Hypothalamus (tissue), 51 donors: ENCODE measurements around the gene ASB16.

ENCODE experiments used
- DNase-seq, 51 donors: peaks; one replicate each; lab custom pipeline; 2025; lab: John Stamatoyannopoulos, UW

The ASB16 gene

GRCh38 chr17:44205962-44206824 is 35.7 kb downstream of the ASB16 start:
- DNase-seq: no peak

DNA sequence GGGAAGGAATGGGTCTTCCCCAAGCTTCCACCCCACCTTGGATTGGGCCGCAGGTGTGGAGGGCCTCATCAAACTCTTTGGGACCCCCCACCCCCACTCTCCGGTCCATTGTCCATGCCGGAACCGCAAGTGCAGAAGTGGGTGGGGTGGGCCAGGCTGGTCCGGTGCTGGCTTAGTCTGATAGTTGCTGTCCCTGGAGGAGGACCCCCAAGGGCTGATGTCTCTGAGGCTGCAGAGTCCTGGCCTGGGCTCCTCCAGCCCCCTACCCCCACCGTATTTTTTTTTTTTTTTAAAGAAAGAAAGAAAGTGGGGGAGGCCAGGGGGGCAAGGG is 36.3 kb downstream of the ASB16 start:
- no peak for DNase-seq

- no peak for DNase-seq
These were observed 36.8 kb downstream of the ASB16 start for GRCh38 chr17:44207319-44207718.

- no peak for DNase-seq
These were observed 37.2 kb downstream of the ASB16 start for GRCh38 chr17:44207743-44208142.

- DNase-seq: no peak
These were observed 39.4 kb downstream of the ASB16 start for GRCh38 chr17:44209786-44210341.

- peak in 50 of 51 donors; percentile 23 to 95 (median 79) for DNase-seq
These were observed 40.1 kb downstream of the ASB16 start for GRCh38 chr17:44210342-44211192.

DNA sequence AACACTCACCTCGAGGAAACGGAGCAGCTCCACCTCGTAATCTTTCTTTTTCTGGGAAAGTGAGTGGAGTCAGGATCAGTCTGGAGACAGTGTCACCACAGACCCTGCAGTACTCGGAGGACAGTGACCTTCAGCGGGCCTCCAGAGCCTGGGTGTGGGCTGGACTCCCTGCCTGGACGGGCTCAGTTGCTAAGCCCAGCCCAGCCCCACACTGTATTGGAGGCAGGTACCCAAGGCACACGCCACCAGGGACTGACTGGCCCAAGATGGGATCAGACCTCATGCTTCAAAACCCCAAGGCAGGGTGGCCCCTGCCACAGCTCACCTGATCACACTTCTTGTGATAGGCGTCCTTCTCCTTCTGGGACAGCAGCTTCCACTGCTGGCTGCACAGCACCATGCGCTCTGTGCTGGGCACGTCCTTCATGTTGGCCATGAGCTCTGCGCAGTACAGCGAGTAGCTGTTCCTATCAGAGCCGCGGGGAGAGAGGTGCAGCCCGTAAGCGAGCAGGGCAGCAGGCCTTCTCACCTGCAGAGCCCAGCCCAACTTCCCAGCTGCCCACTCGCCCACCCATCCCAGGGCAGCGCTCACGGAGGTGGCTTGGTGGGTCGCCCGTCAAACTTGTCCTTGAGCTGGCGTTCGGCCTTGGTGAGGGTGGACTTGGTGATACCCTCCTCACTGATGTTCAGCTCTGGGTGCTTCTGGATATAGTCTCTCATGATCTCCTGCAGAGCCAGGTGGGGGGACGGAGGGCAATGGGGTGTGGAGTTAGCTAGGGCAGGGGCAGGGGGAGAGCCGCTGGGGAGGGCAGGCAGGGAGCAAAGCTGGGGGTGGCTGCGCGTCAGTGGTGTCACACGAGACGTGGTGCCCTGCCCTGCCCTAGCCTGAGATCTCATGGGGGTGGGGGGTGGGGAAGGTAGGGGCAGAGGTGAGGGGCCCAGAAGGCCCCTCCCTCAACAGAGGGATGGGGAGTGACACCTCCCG is 41.1 kb downstream of the ASB16 start:
- no peak for DNase-seq

DNA sequence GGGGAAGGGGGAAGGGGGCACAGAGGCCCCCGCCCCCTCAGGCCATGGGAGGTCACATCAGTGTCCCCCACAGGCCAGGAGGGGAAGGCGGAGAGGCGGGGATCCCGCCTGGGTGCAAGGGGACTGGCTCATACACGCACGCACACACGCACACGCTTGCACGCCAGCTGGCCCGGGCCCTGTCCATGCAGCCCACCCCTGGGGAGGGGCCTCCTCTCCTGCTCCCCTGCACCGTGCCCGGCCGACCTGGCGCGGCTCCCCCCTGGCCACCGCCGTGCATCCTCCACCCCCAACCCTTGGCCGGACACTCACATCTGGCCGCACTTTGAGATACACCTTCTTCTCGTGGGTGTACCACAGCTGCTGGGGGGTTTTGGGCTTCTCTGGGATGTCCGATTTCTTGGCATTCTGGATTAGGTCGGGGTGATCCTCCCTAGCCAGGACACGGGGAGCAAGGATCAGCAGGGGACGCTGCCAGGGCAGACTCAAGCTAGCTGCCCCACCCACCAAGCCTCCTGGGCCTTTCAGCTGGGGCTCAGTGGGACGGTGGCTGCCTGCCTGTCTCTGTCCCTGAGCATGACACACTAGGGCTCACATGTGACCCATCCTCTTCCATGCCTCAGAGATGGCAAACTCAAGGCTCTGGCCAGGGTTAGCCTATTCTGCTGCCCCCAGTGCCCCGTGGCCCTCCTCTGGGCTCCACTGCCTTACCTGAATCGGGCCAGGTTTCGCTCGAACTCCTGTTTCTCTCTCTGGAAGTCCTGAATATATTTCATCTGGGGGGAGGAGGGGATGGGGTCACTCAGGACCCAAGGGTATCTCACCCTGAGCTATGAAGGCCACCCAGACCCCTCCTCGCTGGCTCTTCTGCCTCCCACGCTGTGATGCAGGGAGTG is 42.3 kb downstream of the ASB16 start:
- no peak for DNase-seq

DNA sequence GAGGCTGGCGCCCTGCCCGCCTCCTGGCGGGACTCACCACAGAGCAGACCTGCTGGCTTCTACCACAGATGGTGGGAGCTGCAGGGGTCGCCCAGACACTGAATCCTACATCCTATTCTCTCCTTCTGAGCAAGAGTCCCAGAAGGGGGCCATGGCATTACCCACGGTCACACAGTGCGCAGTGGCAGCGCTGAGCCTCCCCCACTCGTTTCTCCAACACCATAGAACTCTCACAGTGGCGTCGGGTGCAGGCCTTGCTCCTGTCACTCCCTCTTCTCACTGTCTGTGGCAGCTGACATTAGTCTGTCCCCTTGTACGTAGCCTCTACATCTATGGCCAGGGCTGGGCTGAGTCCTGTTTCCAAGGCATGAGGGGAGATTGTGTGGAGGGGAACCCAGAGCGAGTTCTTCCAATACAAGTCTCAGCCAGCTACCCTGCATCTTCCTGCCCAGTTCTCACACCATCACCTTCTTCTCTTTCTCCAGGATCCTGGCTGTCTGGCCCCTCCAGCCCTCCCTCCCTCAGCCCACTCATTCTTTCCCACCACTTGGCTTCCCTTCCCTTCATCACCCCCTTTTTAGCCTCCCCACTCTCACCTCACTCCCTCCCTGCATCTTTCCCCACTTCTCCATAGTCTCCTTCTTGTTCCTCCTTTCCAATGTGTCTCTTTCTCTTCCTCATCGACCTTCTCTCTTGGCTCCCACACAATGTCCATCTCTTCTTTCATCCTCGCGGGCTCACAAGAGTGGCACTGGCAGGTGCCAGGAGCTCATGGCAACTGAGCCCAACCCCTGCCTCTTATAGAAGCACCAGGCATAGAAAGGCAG is 43.1 kb downstream of the ASB16 start:
- DNase-seq: no peak

DNA sequence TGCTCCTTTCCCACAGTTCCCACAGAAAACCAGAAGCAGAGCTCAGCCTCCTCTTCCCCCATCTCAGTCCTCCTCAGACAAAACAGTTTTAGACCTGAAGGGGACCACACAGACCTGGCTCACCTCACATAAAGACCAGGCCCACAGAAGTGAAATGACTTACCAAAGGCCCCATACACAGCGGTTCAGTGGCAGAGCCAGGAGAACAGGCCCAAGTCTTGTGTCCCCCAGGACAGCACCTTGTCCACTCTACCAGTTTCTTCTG is 43.7 kb downstream of the ASB16 start:
- DNase-seq: no peak

DNA sequence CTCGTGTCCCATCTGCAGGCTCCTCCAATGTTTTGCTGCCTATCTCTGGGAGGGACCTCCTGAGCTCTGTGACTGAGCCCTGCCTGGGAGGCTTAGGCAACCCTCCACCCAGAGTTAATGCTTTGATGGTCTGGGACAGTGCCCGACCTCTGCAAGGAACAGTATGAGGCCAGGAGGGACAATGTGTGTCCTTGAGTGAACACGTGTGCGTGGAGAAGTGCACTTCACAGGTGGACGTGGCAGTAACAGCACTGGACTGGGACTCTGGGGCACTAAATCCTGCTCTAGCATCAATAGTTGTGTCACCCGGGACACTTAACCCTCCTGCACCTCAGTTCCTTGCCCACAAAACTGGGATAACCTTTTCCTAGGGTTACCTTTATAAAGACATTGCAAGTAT is 44.4 kb downstream of the ASB16 start:
- DNase-seq: no peak

- DNase-seq: no peak
These were observed 45.7 kb downstream of the ASB16 start for GRCh38 chr17:44216173-44216572.

DNA sequence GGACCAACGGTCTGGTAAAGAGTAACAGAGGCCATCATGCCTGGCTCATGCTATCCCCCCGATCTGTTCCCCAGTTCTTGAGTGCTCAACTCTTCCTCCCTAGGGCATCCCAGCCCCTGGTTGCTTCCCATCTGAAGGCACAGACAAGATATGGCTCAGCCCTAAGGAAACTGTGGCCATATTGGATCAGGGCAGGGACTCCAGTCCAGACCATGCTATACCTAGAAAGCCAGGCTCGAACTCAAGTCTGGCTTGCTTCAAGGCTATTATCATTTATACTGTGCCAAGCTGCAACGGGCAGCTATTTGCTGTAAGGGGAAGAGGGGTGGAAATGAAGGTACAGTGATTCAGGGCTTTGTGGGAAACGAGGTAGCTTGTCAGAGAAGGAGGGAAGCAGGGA is 46.2 kb downstream of the ASB16 start:
- no peak for DNase-seq

DNA sequence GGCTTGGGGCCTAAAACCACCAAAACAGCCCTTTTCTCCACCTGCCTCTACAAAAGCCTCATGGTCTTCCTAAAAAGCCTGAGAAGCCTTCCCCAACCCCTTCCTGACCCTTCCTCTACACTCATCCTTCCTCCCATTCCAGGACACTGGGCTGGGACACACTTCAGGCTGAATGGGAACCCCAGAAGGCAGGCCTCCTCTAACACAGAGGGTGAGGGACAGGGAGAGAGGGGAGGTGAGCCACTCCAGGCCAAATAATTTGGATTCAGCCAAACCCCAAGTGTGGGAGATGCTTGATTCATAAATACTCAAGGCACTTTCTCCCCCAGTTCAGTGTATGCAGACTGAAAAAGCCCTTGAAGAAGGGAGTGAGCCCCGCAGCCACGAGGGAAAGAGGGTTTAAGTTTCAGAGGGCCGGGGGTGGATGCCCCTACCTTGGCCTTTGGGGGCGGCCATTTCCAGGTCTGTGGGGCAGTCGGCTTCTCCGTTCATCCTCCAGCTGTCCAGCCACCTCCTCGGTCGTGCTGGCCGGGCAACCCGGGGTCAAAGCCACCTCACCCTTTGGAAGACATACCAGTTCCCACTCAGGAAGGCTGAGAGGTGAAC is 47.3 kb downstream of the ASB16 start:
- DNase-seq: peak in 2 of 51 donors; percentile 54 to 59

- peak in 50 of 51 donors; percentile 36 to 91 (median 81) for DNase-seq
These were observed 48.0 kb downstream of the ASB16 start for GRCh38 chr17:44218344-44219107.

DNA sequence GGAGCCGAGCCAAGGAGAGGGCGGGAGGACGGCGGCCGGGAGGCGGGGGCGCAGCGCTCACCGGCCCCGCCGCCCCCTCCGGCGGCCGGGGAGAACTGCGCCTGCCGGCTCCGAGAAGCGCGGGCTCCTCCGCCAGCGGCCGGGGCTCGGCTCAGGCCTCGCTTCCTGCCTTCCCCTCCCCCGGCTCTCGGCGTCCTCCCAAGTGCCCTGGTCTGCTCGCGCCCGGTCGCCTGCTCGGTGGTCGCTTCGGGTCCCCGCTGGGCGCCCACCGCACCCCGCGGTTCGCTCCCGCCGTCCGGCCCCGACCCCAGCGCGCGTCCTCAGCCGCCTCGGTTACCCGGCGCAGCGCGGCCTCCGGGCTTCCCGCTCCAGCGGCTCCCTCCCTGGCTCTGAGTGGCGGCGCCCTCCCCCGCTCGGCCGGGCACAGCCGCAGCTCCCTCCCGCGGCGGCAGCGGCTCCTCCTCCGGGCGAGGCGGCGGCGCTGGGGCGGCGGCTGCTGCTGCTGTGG is 48.7 kb downstream of the ASB16 start:
- DNase-seq: peak in 23 of 51 donors; percentile 39 to 79 (median 53)

- peak in 47 of 51 donors; percentile 18 to 88 (median 69) for DNase-seq
These were observed 49.2 kb downstream of the ASB16 start, which contains the start of gene UBTF for GRCh38 chr17:44219616-44220212. Gene UBTF, minus strand, starts transcription at chr17:44219675. Its CDS starts 1,446 bp downstream, at chr17:44218229.
